ENCODE results near the gene TNFRSF9. TPM values are rescaled to one million over a fixed set of nuclear protein-coding genes. Genes with fewer than 3 reads are reported as not detected.

The TNFRSF9 gene
- total and polyA plus RNA-seq, 2 experiments from 2014 or later, result 0.08 to 1.2 TPM

GRCh38 chr1:7905262-7905661 lies 35.4 kb downstream of the TNFRSF9 start:
- Histone ChIP-seq H3K36me3 (replicated peaks; ENCODE audit: insufficient read depth, low read depth) (no peaks in the 10 kb centered on the region), H4K20me1 (ENCODE audit: insufficient read depth, poor library complexity, severe bottlenecking) (no peaks in the 10 kb centered on the region), H2AFZ (no peak overlapping the region), H3K9me3 (ENCODE audit: low read depth) (no peaks in the 10 kb centered on the region), H3K27me3 (no peaks in the 10 kb centered on the region), H3K27ac (no peak overlapping the region), H3K79me2 (no peaks in the 10 kb centered on the region), H3K4me1 (ENCODE audit: insufficient read depth) (no peaks in the 10 kb centered on the region), H3K4me3 (no peak overlapping the region), H3K9me2 (replicated peaks; ENCODE audit: insufficient read depth) (no peaks in the 10 kb centered on the region), H3K4me2 (no peak overlapping the region)
- no peak for TF ChIP-seq CTCF (IDR thresholded peaks at IDR 0.05; ENCODE audit: poor library complexity)
- TF ChIP-seq EZH2phosphoT487 (IDR thresholded peaks at IDR 0.05; ENCODE audit: low read depth, severe bottlenecking, unreplicated experiment), result no peak
- no peak for TF ChIP-seq EZH2 (IDR thresholded peaks at IDR 0.05; ENCODE audit: borderline replicate concordance)
- no peak for DNase-seq (ENCODE audit: low spot score)
- WGBS (ENCODE audit: low lambda C conversion rate, missing lambda C conversion rate), result 81% methylated on average over 12 of the region's 12 CpGs

GRCh38 chr1:7902478-7903085 lies 38.1 kb downstream of the TNFRSF9 start:
- Histone ChIP-seq H3K4me2 (peak overlapping the region; percentile 73), H3K79me2 (no peaks in the 10 kb centered on the region), H3K36me3 (replicated peaks; ENCODE audit: insufficient read depth, low read depth) (no peaks in the 10 kb centered on the region), H3K9me3 (ENCODE audit: low read depth) (no peaks in the 10 kb centered on the region), H3K27me3 (no peaks in the 10 kb centered on the region), H3K4me1 (ENCODE audit: insufficient read depth) (no peaks in the 10 kb centered on the region), H3K9me2 (replicated peaks; ENCODE audit: insufficient read depth) (no peaks in the 10 kb centered on the region), H3K4me3 (no peak overlapping the region), H2AFZ (peak overlapping the region; percentile 43), H3K27ac (no peak overlapping the region), H4K20me1 (ENCODE audit: insufficient read depth, poor library complexity, severe bottlenecking) (no peaks in the 10 kb centered on the region)
- DNase-seq (ENCODE audit: low spot score), result peak; percentile 84
- no peak for TF ChIP-seq EZH2 (IDR thresholded peaks at IDR 0.05; ENCODE audit: borderline replicate concordance)
- peak; percentile 80 for TF ChIP-seq CTCF (IDR thresholded peaks at IDR 0.05; ENCODE audit: poor library complexity)
- WGBS (ENCODE audit: low lambda C conversion rate, missing lambda C conversion rate), result 38% methylated on average over 18 of the region's 21 CpGs

- 88% methylated on average over 4 of the region's 4 CpGs for WGBS (ENCODE audit: low lambda C conversion rate, missing lambda C conversion rate)
- no peak for TF ChIP-seq EZH2 (IDR thresholded peaks at IDR 0.05; ENCODE audit: borderline replicate concordance)
- TF ChIP-seq CTCF (IDR thresholded peaks at IDR 0.05; ENCODE audit: poor library complexity), result no peak
- no peak for TF ChIP-seq EZH2phosphoT487 (IDR thresholded peaks at IDR 0.05; ENCODE audit: low read depth, severe bottlenecking, unreplicated experiment)
- Histone ChIP-seq H3K9me3 (ENCODE audit: low read depth) (no peaks in the 10 kb centered on the region), H2AFZ (no peak overlapping the region), H3K4me1 (ENCODE audit: insufficient read depth) (no peaks in the 10 kb centered on the region), H3K79me2 (no peaks in the 10 kb centered on the region), H3K9me2 (replicated peaks; ENCODE audit: insufficient read depth) (no peaks in the 10 kb centered on the region), H3K4me3 (no peak overlapping the region), H3K36me3 (replicated peaks; ENCODE audit: insufficient read depth, low read depth) (no peaks in the 10 kb centered on the region), H3K4me2 (no peak overlapping the region), H3K27ac (no peak overlapping the region), H4K20me1 (ENCODE audit: insufficient read depth, poor library complexity, severe bottlenecking) (no peaks in the 10 kb centered on the region), H3K27me3 (no peaks in the 10 kb centered on the region)
- DNase-seq (ENCODE audit: low spot score), result no peak
These were observed 40.9 kb downstream of the TNFRSF9 start for GRCh38 chr1:7899741-7900140.

All from hepatocyte (in vitro differentiated cells).